HG03354 (cell line): Measurements from ENCODE around the gene KASH5.
A peak's percentile ranks its signal among the peaks of the same experiment; 100 is the strongest.
"Not testable (repeated sequence)": the region's sequence is repeated elsewhere in the genome, so short reads cannot be mapped to it uniquely, and the experiment has no call there.

Source experiments
- ATAC-seq: cut with Tn5 transposase; IDR thresholded peaks from one replicate; pipeline ENCODE4 v1.9.1; 2021; ENCODE audit warnings: mild to moderate bottlenecking; ENCODE audit not compliant: unreplicated experiment, poor library complexity, severe bottlenecking

KASH5 gene

GRCh38 chr19:49361438-49362047 is 26.5 kb upstream of the KASH5 start:
- no peak for ATAC-seq

- no peak for ATAC-seq
Measured at GRCh38 chr19:49362048-49362928, 25.8 kb upstream of the KASH5 start, which contains the start of gene TEAD2. TEAD2 (minus strand) TSS chr19:49362416; CDS start chr19:49360075, 2,341 bp downstream.

- ATAC-seq: no peak
Measured at GRCh38 chr19:49362929-49363267, 25.2 kb upstream of the KASH5 start.

- ATAC-seq: peak; percentile 57
Measured at GRCh38 chr19:49363268-49364082, 24.6 kb upstream of the KASH5 start, which contains the start of gene DKKL1. DKKL1 (plus strand) TSS chr19:49363877; CDS start chr19:49363999, 122 bp downstream.

- no peak for ATAC-seq
Measured at GRCh38 chr19:49364083-49364737, 23.8 kb upstream of the KASH5 start.

GRCh38 chr19:49366110-49366509 is 21.9 kb upstream of the KASH5 start:
- no peak for ATAC-seq

- ATAC-seq: no peak
Measured at GRCh38 chr19:49368711-49369358, 19.2 kb upstream of the KASH5 start.

GRCh38 chr19:49371184-49371583 is 16.9 kb upstream of the KASH5 start:
- no peak for ATAC-seq

- not testable (repeated sequence) for ATAC-seq
Measured at GRCh38 chr19:49373174-49373573, 14.9 kb upstream of the KASH5 start.

- ATAC-seq: no peak
Measured at GRCh38 chr19:49374665-49375434, 13.2 kb upstream of the KASH5 start.

GRCh38 chr19:49378512-49378911 is 9.5 kb upstream of the KASH5 start:
- ATAC-seq: no peak

- ATAC-seq: no peak
Measured at GRCh38 chr19:49380391-49380790, 7.7 kb upstream of the KASH5 start.

- ATAC-seq: no peak
Measured at GRCh38 chr19:49382639-49383038, 5.4 kb upstream of the KASH5 start.

- ATAC-seq: no peak
Measured at GRCh38 chr19:49383599-49383998, 4.5 kb upstream of the KASH5 start.

GRCh38 chr19:49389406-49389805 is 1.4 kb downstream of the KASH5 start:
- ATAC-seq: no peak

GRCh38 chr19:49390131-49390928 is 2.3 kb downstream of the KASH5 start:
- ATAC-seq: no peak

GRCh38 chr19:49390929-49391359 is 2.9 kb downstream of the KASH5 start:
- no peak for ATAC-seq
